Memory B cell (primary cell): ENCODE data around the gene BTBD16.

ENCODE experiments used
- ATAC-seq: fragments of 150-1000 bp; cut with Tn5 transposase; 2 replicates; pipeline ENCODE4 v1.10.0; 2021; ENCODE audit warnings: low read depth, mild to moderate bottlenecking, moderate library complexity
- DNase-seq, 2 donors: peaks; one replicate each; pipeline ENCODE4 v3.0.0; 2022; ENCODE audit warnings: low spot score in 2 of 2
- H3K27ac Mint-ChIP-seq: one replicate; pipeline ENCODE4 v1.8.0; 2022; ENCODE audit warnings: mild to moderate bottlenecking, moderate library complexity, mixed read lengths
- H3K27me3 Mint-ChIP-seq: one replicate; pipeline ENCODE4 v1.8.0; 2022; ENCODE audit warnings: mixed read lengths
- H3K36me3 Mint-ChIP-seq: one replicate; pipeline ENCODE4 v1.8.0; 2022; ENCODE audit warnings: mild to moderate bottlenecking, mixed read lengths
- H3K4me1 Mint-ChIP-seq: one replicate; pipeline ENCODE4 v1.8.0; 2022; ENCODE audit warnings: mixed read lengths
- H3K4me3 Mint-ChIP-seq: one replicate; pipeline ENCODE4 v1.8.0; 2022; ENCODE audit warnings: mild to moderate bottlenecking, moderate library complexity, mixed read lengths
- H3K9me3 Mint-ChIP-seq: one replicate; pipeline ENCODE4 v1.8.0; 2022; ENCODE audit warnings: mixed read lengths

BTBD16 gene

GRCh38 chr10:122374237-122374858 lies 103.3 kb downstream of the BTBD16 start, which contains the start of gene PLEKHA1:
Gene PLEKHA1, plus strand, starts transcription at chr10:122374708. Its CDS starts 18,493 bp downstream, at chr10:122393201.
- Mint-ChIP-seq H3K4me1 (peaks cover 7% of the 10 kb centered on the region), H3K27me3 (peaks cover 11% of the 10 kb centered on the region), H3K27ac (peak within 1 kb of the TSS; percentile 94), H3K36me3 (no peaks in the 10 kb centered on the region), H3K4me3 (peak within 1 kb of the TSS; percentile 91), H3K9me3 (no peaks in the 10 kb centered on the region)
- DNase-seq (peak; percentile 87), ATAC-seq (peak; percentile 83)

GRCh38 chr10:122374859-122375678 lies 104.0 kb downstream of the BTBD16 start:
- H3K27me3 Mint-ChIP-seq, result peaks cover 10% of the 10 kb centered on the region
- ATAC-seq (peak; percentile 65), DNase-seq (peak; percentile 70 to 79)
- peak overlapping the region; percentile 94 for H3K27ac Mint-ChIP-seq
- peaks cover 7% of the 10 kb centered on the region for H3K4me1 Mint-ChIP-seq
- H3K9me3 Mint-ChIP-seq, result no peaks in the 10 kb centered on the region
- peaks cover 2% of the 10 kb centered on the region for H3K36me3 Mint-ChIP-seq
- peak overlapping the region; percentile 91 for H3K4me3 Mint-ChIP-seq

- Mint-ChIP-seq H3K4me1 (peaks cover 7% of the 10 kb centered on the region), H3K27ac (peak overlapping the region; percentile 94), H3K4me3 (peak overlapping the region; percentile 91), H3K36me3 (peaks cover 2% of the 10 kb centered on the region), H3K9me3 (no peaks in the 10 kb centered on the region), H3K27me3 (peaks cover 8% of the 10 kb centered on the region)
- DNase-seq (no peak), ATAC-seq (no peak)
Observed at GRCh38 chr10:122375679-122376160, 104.6 kb downstream of the BTBD16 start.

- ATAC-seq (no peak), DNase-seq (no peak)
- H3K4me3 Mint-ChIP-seq, result no peak overlapping the region
- peak overlapping the region; percentile 94 for H3K27ac Mint-ChIP-seq
- H3K27me3 Mint-ChIP-seq, result peaks cover 4% of the 10 kb centered on the region
- H3K36me3 Mint-ChIP-seq, result peaks cover 3% of the 10 kb centered on the region
- H3K9me3 Mint-ChIP-seq, result no peaks in the 10 kb centered on the region
- H3K4me1 Mint-ChIP-seq, result peaks cover 13% of the 10 kb centered on the region
Observed at GRCh38 chr10:122376364-122376961, 105.4 kb downstream of the BTBD16 start.

GRCh38 chr10:122379041-122379440 lies 107.9 kb downstream of the BTBD16 start:
- Mint-ChIP-seq H3K4me1 (peaks cover 17% of the 10 kb centered on the region), H3K27me3 (no peaks in the 10 kb centered on the region), H3K27ac (no peak overlapping the region), H3K4me3 (no peak overlapping the region), H3K36me3 (peaks cover 5% of the 10 kb centered on the region), H3K9me3 (no peaks in the 10 kb centered on the region)
- ATAC-seq (no peak), DNase-seq (no peak)

- no peak overlapping the region for H3K4me3 Mint-ChIP-seq
- no peak for ATAC-seq
- H3K36me3 Mint-ChIP-seq, result peaks cover 5% of the 10 kb centered on the region
- DNase-seq, result no peak
- H3K9me3 Mint-ChIP-seq, result no peaks in the 10 kb centered on the region
- no peaks in the 10 kb centered on the region for H3K27me3 Mint-ChIP-seq
- H3K4me1 Mint-ChIP-seq, result peaks cover 17% of the 10 kb centered on the region
- H3K27ac Mint-ChIP-seq, result no peak overlapping the region
Observed at GRCh38 chr10:122379537-122379936, 108.4 kb downstream of the BTBD16 start.

GRCh38 chr10:122380703-122381102 lies 109.6 kb downstream of the BTBD16 start:
- Mint-ChIP-seq H3K4me3 (no peak overlapping the region), H3K4me1 (peaks cover 17% of the 10 kb centered on the region), H3K27ac (no peak overlapping the region), H3K36me3 (peaks cover 8% of the 10 kb centered on the region), H3K27me3 (no peaks in the 10 kb centered on the region), H3K9me3 (no peaks in the 10 kb centered on the region)
- no peak for DNase-seq
- ATAC-seq, result no peak

GRCh38 chr10:122381680-122382079 lies 110.6 kb downstream of the BTBD16 start:
- peaks cover 8% of the 10 kb centered on the region for H3K36me3 Mint-ChIP-seq
- peaks cover 12% of the 10 kb centered on the region for H3K4me1 Mint-ChIP-seq
- ATAC-seq (no peak), DNase-seq (no peak)
- H3K9me3 Mint-ChIP-seq, result no peaks in the 10 kb centered on the region
- no peaks in the 10 kb centered on the region for H3K27me3 Mint-ChIP-seq
- no peak overlapping the region for H3K4me3 Mint-ChIP-seq
- no peak overlapping the region for H3K27ac Mint-ChIP-seq

- no peak overlapping the region for H3K27ac Mint-ChIP-seq
- peaks cover 13% of the 10 kb centered on the region for H3K36me3 Mint-ChIP-seq
- ATAC-seq, result no peak
- H3K9me3 Mint-ChIP-seq, result no peaks in the 10 kb centered on the region
- H3K4me1 Mint-ChIP-seq, result peaks cover 16% of the 10 kb centered on the region
- H3K27me3 Mint-ChIP-seq, result no peaks in the 10 kb centered on the region
- no peak for DNase-seq
- no peak overlapping the region for H3K4me3 Mint-ChIP-seq
Observed at GRCh38 chr10:122386514-122386913, 115.4 kb downstream of the BTBD16 start.

- Mint-ChIP-seq H3K4me3 (no peak overlapping the region), H3K4me1 (peaks cover 12% of the 10 kb centered on the region), H3K27ac (no peak overlapping the region), H3K36me3 (peaks cover 13% of the 10 kb centered on the region), H3K9me3 (no peaks in the 10 kb centered on the region), H3K27me3 (no peaks in the 10 kb centered on the region)
- DNase-seq, result no peak
- ATAC-seq, result no peak
Observed at GRCh38 chr10:122387572-122387971, 116.5 kb downstream of the BTBD16 start.
